HS-5 (cell line): ENCODE data around the gene CLDN7.
A peak's percentile ranks its signal among the peaks of the same experiment; 100 is the strongest.

ENCODE experiments used
- DNase-seq: peaks from one replicate; pipeline ENCODE4 v3.0.0-alpha.2; 2012; ENCODE audit warnings: low read depth

The CLDN7 gene

GRCh38 chr17:7219229-7219811 is 43.0 kb downstream of the CLDN7 start:
- DNase-seq, result no peak

DNA sequence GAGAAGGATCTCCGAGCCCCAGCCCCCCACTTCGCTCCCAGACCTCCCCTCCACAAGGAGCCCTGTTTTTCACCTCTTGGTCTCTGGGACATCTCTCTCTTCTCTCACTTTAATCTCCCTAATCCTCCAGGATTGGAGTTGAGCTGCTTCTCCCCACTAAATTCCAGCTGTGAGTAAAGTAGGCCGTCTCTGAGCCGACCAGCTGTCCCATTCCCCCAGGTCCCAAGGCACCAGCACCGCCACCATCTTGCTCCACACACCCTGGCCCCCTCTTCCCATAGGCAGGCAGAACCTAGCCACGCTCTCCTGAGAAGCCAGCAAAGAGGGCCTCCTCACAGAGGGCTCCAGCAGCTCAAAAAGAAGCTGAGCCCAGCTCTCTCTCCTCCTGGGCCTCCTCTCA is 43.5 kb downstream of the CLDN7 start:
- DNase-seq, result no peak

DNA sequence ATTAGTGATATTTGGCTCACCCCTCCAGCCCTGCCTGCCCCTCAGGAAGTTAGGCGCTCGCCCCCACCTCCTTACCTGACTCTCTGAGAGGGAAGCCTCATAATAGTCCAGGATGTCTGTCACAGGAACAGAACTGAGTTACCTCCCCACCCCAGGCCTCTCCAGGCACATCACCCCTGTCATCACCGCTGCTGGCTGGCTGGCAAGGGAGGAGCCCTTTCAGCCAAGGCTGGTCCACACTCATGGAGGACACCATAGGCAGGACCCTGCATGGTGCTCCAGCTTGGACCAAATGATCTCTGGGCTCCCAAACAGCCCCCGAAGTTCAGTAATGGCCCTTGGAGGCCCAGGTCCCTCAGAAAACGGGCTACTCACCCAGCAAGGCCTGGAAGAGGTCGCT is 44.1 kb downstream of the CLDN7 start:
- no peak for DNase-seq

GRCh38 chr17:7217113-7217987 is 44.9 kb downstream of the CLDN7 start:
- no peak for DNase-seq

GRCh38 chr17:7216242-7217112 is 45.8 kb downstream of the CLDN7 start:
- no peak for DNase-seq

DNA sequence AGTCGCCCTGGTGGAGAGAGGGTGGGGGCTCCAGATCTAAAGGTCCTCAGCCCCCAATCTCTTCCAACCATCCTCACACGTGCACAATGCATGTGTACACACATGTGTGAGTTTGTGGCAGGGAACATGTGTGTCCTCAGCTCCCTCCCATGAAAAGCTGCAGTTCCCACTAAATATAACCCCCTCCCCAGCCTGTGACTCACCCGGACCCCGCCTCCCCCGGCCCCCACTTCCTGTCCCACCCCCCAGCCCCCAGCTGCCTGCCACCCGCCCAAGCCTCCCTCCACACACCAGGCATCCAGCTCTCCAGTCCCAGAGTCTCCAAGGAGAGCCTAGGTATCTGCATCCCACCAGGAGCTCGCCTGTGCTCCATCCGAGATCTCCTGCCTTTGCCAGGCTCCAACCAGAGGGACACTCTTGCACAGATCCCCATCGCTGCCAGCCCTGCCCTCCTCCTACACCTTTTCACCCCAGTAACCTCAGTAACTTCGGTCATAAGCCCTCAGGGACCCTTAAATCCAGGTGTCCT is 46.6 kb downstream of the CLDN7 start:
- DNase-seq, result no peak

- DNase-seq, result no peak
Measured at GRCh38 chr17:7215136-7215638, 47.1 kb downstream of the CLDN7 start.

DNA sequence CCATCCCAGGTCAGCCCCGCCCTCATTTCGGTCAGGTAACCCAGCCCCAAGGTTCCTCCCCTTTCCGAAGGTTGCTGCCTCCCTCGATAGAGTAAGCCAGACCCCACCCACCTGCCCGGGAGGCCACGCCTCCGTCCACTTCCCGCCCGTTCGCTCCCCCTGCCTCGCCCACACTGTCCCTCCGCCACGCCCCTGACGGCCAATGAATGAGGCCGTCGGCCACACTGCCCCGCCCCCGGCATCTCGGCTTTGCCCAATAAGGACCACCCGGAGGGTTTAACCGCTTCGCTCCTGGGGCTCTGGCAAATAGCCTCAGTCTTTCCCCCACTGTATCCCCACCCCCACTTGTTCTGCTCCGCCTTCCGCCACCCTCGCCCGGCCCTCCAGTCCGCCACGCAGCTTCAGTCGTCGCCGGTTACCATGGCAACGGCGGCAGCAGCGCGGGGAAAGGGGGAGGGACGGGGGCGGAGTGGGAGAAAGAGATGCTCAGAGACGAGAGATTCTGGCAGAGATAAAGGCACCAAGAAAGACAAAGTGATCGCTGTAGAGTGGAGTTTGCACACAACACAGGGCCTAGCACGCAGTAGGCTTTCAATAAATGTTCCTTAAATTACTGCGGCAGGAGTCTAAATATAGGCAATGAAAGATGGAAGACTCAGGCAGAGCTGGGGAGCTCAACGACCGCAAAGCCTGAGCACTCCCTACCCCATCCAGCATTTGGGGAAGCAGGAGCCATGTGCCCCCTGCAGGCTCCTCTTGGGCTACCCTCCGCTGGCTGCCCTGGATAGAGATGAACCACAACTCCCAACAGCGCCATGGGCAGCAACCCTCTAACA is 47.8 kb downstream of the CLDN7 start:
- DNase-seq, result peak; percentile 89

- DNase-seq, result no peak
Measured at GRCh38 chr17:7213895-7214299, 48.4 kb downstream of the CLDN7 start.

GRCh38 chr17:7211491-7212273 is 50.6 kb downstream of the CLDN7 start:
- DNase-seq, result no peak
